HepG2 (cell line): ENCODE measurements around the gene MIDN. TPM values are rescaled to one million over a fixed set of nuclear protein-coding genes. Genes with fewer than 3 reads are reported as not detected.

Experiments
- ATAC-seq: fragments of 200-7000 bp; cut with Tn5 transposase; 3 replicates; pipeline ENCODE4 v1.9.1; 2020; ENCODE audit warnings: mild to moderate bottlenecking, moderate library complexity
- BruUV-seq: library from RNA; stranded (reverse); fragments of 400-500 nt; replicated peaks from 2 replicates; lab custom pipeline; 2021; lab: Mats Ljungman, UMichigan
- CTCF ChIA-PET: fragments of 300-600 bp; formaldehyde crosslinking; extraction: SDS; loops from one replicate; lab custom pipeline; 2021; ENCODE audit warnings: low total read pairs, inconsistent platforms, low intra/inter-chr PET ratio; lab: Yijun Ruan, JAX
- POLR2A ChIA-PET: fragments of 350-600 bp; sonication (Branson Sonifier 250); formaldehyde crosslinking; loops from one replicate; lab custom pipeline; 2020; ENCODE audit warnings: antibody characterized with exemption, inconsistent platforms; lab: Yijun Ruan, JAX
- DNase-seq: peaks from one replicate; pipeline ENCODE4 v3.0.0-alpha.2; 2015; ENCODE audit warnings: low spot score
- FAIRE-seq: peaks from 3 replicates; lab custom pipeline; 2011; peaks lifted over from hg19 to GRCh38; lab: Jason Lieb, UNC
- H2AFZ ChIP-seq: one replicate; pipeline ENCODE4 v1.6.1; 2011; ENCODE audit warnings: low read length, inconsistent platforms
- H3K27ac ChIP-seq: fragments of 300-600 bp; 3 replicates; pipeline ENCODE4 v1.8.0; 2011; ENCODE audit warnings: mixed run types, mild to moderate bottlenecking, mixed read lengths, low read length, inconsistent platforms; ENCODE audit not compliant: insufficient read depth; ENCODE audit errors: extremely low read length
- H3K27me3 ChIP-seq, 2 experiments: fragments of 200-600 bp in 1 of 2; 2 replicates in 1 of 2; 3 replicates in 1 of 2; pipeline versions ENCODE4 v1.6.0 to v1.8.0; 2011; ENCODE audit warnings: low read length in 2 of 2, mild to moderate bottlenecking in 2 of 2, moderate library complexity in 2 of 2, inconsistent platforms in 1 of 2; ENCODE audit not compliant: insufficient read depth in 2 of 2, control insufficient read depth in 1 of 2
- H3K36me3 ChIP-seq, 2 experiments: fragments of 200-600 bp in 1 of 2; replicated peaks in 1 of 2; 2 replicates in 1 of 2; 3 replicates in 1 of 2; pipeline versions ENCODE4 v1.5.1 to v1.8.0; 2011; ENCODE audit warnings: low read length in 2 of 2, inconsistent platforms in 1 of 2; ENCODE audit not compliant: insufficient read depth in 2 of 2, control insufficient read depth in 1 of 2
- H3K4me1 ChIP-seq: 2 replicates; pipeline ENCODE4 v1.5.1; 2012; ENCODE audit warnings: low read length, inconsistent platforms; ENCODE audit not compliant: insufficient read depth
- H3K4me2 ChIP-seq: 2 replicates; pipeline ENCODE4 v1.6.0; 2011; ENCODE audit warnings: low read depth, low read length, inconsistent platforms
- H3K4me3 ChIP-seq, 3 experiments: fragments of 200-600 bp in 1 of 3; sonication (generic), shearing (Covaris generic) in 1 of 3; replicated peaks in 1 of 3; 2 replicates each; pipeline ENCODE4 v1.5.1; 2011 to 2016; ENCODE audit warnings: low read length in 3 of 3, inconsistent platforms in 2 of 3, low read depth in 2 of 3, mild to moderate bottlenecking in 2 of 3, control low read depth in 1 of 3, mixed read lengths in 1 of 3; ENCODE audit not compliant: insufficient read depth in 1 of 3
- H3K79me2 ChIP-seq: one replicate; pipeline ENCODE4 v1.6.1; 2011; ENCODE audit warnings: low read length, inconsistent platforms; ENCODE audit not compliant: insufficient read depth
- H3K9ac ChIP-seq: 2 replicates; pipeline ENCODE4 v1.6.0; 2011; ENCODE audit warnings: mild to moderate bottlenecking, low read depth, low read length, inconsistent platforms; ENCODE audit not compliant: insufficient read depth
- H3K9me3 ChIP-seq: 2 replicates; pipeline ENCODE4 v1.5.1; 2012; ENCODE audit warnings: mild to moderate bottlenecking, low read length
- H4K20me1 ChIP-seq: 2 replicates; pipeline ENCODE4 v1.6.0; 2011; ENCODE audit warnings: inconsistent platforms, mild to moderate bottlenecking, low read length, moderate library complexity; ENCODE audit not compliant: insufficient read depth
- HOXA3 ChIP-seq: sonication (generic); formaldehyde crosslinking; IDR thresholded peaks from 2 replicates; pipeline ENCODE4 v1.5.0; 2020; ENCODE audit warnings: missing genetic modification reagents
- SOX5 ChIP-seq: IDR thresholded peaks from 2 replicates; pipeline ENCODE4 v1.6.1; 2016; ENCODE audit warnings: borderline replicate concordance
- SSRP1 ChIP-seq: IDR thresholded peaks from 2 replicates; pipeline ENCODE4 v1.6.1; 2016; ENCODE audit warnings: control low read depth
- ZBTB7A ChIP-seq: sonication (generic); formaldehyde crosslinking; IDR thresholded peaks from 2 replicates; pipeline ENCODE4 v1.8.0; 2022; ENCODE audit warnings: mild to moderate bottlenecking, missing genetic modification reagents
- WGBS: methylation state at CpG from one replicate; pipeline ENCODE4 v1.1.6; 2017; ENCODE audit warnings: low lambda C conversion rate; 5-methylcytosine and 5-hydroxymethylcytosine counted together
- in situ Hi-C: cut with HindIII; loops from 2 replicates; pipeline ENCODE4 v1.10.0; 2017; ENCODE audit warnings: low pct_unique_long_range_greater_than_20kb; ENCODE audit not compliant: extremely low pct_ligation_motif_present
- intact Hi-C: fragments of 100-400 bp; cut with micrococcal nuclease; formaldehyde crosslinking; loops from one replicate; pipeline ENCODE4 v1.10.0; 2022; ENCODE audit not compliant: unreplicated experiment
- polyA plus RNA-seq, 8 experiments: library from polyadenylated mRNA; depleted of rRNA in 3 of 8; stranded (reverse) in 7 of 8; unstranded in 1 of 8; fragments of >200 nt; fragmentation: Illumina TruSeq in 4 of 8; extraction: Trizol in 4 of 8; gene quantifications; 2 replicates each; pipeline versions ENCODE4 v1.2.1 to v1.2.3, GENCODE V29; 2011 to 2016; ENCODE audit warnings: low read depth in 4 of 8, missing spikeins in 1 of 8, mixed read lengths in 1 of 8; ENCODE audit not compliant: insufficient read depth in 1 of 8
- total RNA-seq, 5 experiments: library from RNA; depleted of rRNA; stranded (reverse); fragments of >200 nt; fragmentation: Illumina TruSeq; extraction: Trizol; gene quantifications; 2 replicates each; pipeline ENCODE4 v1.2.3, GENCODE V29; 2016; ENCODE audit warnings: low read depth in 1 of 5
- TF ChIP-seq, protein P1 (sequence below): sonication (generic); formaldehyde crosslinking; IDR thresholded peaks from 2 replicates; pipeline ENCODE4 v1.9.0; 2021; ENCODE audit warnings: missing genetic modification reagents, mild to moderate bottlenecking, borderline replicate concordance
- TF ChIP-seq, protein P2 (sequence below): sonication (generic); formaldehyde crosslinking; IDR thresholded peaks from 2 replicates; pipeline ENCODE4 v1.4.0; 2020; ENCODE audit warnings: mild to moderate bottlenecking, missing genetic modification reagents, borderline replicate concordance
- TF ChIP-seq, protein P3 (sequence below): IDR thresholded peaks from 2 replicates; pipeline ENCODE4 v1.6.1; 2016; ENCODE audit warnings: control low read depth
- TF ChIP-seq, protein P4 (sequence below): IDR thresholded peaks from 2 replicates; pipeline ENCODE4 v1.6.1; 2012; ENCODE audit warnings: low read length, improper control_type of control experiment

The MIDN gene
- total and polyA plus RNA-seq, 2 of the 13 experiments (the other 11 are each of a cell fraction or from before 2014, with no cell fraction given), result 8.4 to 18.0 TPM

DNA sequence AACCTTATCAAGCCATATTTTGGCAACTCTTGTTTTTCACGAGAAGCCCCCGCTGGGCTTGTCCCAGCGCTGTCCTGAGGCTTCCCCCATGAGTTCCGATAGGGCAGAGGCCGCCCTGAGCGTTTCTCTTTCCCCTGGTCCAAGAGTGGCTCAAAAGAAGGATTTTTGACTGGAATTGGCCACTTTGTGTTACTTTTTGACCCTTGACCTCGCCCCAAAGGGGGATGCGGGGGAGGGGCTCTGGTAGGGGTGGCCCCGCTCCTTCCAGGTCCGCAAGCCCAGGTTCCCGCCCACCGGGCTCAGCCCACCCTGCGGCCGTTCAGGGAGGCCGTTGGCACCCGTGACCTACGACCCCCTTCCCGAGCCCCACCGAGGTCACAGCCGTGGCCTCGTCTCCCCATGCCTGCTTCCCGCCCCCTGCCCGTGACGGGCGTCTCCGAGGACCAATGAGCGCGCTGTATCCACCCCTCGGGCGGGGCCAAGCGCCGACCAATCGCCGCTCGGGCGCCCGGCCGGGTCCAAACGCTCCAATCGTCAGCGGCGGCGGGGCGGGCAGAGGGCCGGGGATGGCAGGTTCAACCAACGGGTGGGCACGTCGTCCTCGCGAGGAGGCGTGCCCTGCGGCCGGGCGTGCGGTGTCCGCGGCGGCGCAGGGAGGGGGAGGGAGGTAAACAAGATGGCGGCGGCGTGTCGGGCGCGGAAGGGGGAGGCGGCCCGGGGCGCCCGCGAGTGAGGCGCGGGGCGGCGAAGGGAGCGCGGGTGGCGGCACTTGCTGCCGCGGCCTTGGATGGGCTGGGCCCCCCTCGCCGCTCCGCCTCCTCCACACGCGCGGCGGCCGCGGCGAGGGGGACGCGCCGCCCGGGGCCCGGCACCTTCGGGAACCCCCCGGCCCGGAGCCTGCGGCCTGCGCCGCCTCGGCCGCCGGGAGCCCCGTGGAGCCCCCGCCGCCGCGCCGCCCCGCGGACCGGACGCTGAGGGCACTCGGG lies 43.0 kb upstream of the MIDN start, which contains the start of gene STK11:
Gene STK11, plus strand, starts transcription at position 665 of the 986 bp plus-strand sequence. CDS start 1,136 bp downstream, outside the sequence.
- WGBS, result 17% methylated on average over 13 of the region's 114 CpGs
- peak; percentile 91 for DNase-seq
- in situ Hi-C loops, result no loop called here
- Histone ChIP-seq H3K4me3 (peak within 1 kb of the TSS; percentile 65 to 92 (median 81)), H3K9ac (peak within 1 kb of the TSS; percentile 82), H3K27me3 (no peaks in the 10 kb centered on the region; a peak in 1 of 5 replicates), H2AFZ (no peak within 1 kb of the TSS), H3K79me2 (peaks cover 40% of the 10 kb centered on the region), H3K27ac (peak within 1 kb of the TSS; percentile 87), H3K36me3 (peaks cover 5 to 7% of the 10 kb centered on the region in 2 experiments; a peak in 4 of 5 replicates), H4K20me1 (peaks cover 28% of the 10 kb centered on the region), H3K4me1 (peaks cover 62% of the 10 kb centered on the region), H3K9me3 (no peaks in the 10 kb centered on the region), H3K4me2 (peak within 1 kb of the TSS; percentile 87)
- BruUV-seq, result no TSS peak
- FAIRE-seq, result peak; percentile 76
- ChIA-PET POLR2A (interaction anchor here (2.3 kb wide), 1 partner anchor 92 kb away, joined by 11 read pairs; no protein-coding TSS in a partner anchor), CTCF (no interaction called here)
- ATAC-seq, result peak; percentile 90
- intact Hi-C loops, result no loop called here
- TF ChIP-seq, protein P1, sequence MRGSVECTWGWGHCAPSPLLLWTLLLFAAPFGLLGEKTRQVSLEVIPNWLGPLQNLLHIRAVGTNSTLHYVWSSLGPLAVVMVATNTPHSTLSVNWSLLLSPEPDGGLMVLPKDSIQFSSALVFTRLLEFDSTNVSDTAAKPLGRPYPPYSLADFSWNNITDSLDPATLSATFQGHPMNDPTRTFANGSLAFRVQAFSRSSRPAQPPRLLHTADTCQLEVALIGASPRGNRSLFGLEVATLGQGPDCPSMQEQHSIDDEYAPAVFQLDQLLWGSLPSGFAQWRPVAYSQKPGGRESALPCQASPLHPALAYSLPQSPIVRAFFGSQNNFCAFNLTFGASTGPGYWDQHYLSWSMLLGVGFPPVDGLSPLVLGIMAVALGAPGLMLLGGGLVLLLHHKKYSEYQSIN, result no peak
- TF ChIP-seq, protein P2, sequence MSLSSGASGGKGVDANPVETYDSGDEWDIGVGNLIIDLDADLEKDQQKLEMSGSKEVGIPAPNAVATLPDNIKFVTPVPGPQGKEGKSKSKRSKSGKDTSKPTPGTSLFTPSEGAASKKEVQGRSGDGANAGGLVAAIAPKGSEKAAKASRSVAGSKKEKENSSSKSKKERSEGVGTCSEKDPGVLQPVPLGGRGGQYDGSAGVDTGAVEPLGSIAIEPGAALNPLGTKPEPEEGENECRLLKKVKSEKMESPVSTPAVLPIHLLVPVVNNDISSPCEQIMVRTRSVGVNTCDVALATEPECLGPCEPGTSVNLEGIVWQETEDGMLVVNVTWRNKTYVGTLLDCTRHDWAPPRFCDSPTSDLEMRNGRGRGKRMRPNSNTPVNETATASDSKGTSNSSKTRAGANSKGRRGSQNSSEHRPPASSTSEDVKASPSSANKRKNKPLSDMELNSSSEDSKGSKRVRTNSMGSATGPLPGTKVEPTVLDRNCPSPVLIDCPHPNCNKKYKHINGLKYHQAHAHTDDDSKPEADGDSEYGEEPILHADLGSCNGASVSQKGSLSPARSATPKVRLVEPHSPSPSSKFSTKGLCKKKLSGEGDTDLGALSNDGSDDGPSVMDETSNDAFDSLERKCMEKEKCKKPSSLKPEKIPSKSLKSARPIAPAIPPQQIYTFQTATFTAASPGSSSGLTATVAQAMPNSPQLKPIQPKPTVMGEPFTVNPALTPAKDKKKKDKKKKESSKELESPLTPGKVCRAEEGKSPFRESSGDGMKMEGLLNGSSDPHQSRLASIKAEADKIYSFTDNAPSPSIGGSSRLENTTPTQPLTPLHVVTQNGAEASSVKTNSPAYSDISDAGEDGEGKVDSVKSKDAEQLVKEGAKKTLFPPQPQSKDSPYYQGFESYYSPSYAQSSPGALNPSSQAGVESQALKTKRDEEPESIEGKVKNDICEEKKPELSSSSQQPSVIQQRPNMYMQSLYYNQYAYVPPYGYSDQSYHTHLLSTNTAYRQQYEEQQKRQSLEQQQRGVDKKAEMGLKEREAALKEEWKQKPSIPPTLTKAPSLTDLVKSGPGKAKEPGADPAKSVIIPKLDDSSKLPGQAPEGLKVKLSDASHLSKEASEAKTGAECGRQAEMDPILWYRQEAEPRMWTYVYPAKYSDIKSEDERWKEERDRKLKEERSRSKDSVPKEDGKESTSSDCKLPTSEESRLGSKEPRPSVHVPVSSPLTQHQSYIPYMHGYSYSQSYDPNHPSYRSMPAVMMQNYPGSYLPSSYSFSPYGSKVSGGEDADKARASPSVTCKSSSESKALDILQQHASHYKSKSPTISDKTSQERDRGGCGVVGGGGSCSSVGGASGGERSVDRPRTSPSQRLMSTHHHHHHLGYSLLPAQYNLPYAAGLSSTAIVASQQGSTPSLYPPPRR (CRISPR knock-in tag), result peak; percentile 51; the same call in 1 of the 2 replicates
- peak; percentile 45; the same call in 1 of the 2 replicates for TF ChIP-seq SOX5 (CRISPR knock-in tag)
- peak; percentile 82 for TF ChIP-seq HOXA3 (CRISPR knock-in tag)
- peak; percentile 82 for TF ChIP-seq ZBTB7A
- TF ChIP-seq, protein P3, sequence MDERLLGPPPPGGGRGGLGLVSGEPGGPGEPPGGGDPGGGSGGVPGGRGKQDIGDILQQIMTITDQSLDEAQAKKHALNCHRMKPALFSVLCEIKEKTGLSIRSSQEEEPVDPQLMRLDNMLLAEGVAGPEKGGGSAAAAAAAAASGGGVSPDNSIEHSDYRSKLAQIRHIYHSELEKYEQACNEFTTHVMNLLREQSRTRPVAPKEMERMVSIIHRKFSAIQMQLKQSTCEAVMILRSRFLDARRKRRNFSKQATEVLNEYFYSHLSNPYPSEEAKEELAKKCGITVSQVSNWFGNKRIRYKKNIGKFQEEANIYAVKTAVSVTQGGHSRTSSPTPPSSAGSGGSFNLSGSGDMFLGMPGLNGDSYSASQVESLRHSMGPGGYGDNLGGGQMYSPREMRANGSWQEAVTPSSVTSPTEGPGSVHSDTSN (CRISPR knock-in tag), result peak; percentile 95
- 0 out of 2 replicates have a peak, but pooled peaks have one; percentile 37 for TF ChIP-seq SSRP1 (CRISPR knock-in tag)
- TF ChIP-seq, protein P4, sequence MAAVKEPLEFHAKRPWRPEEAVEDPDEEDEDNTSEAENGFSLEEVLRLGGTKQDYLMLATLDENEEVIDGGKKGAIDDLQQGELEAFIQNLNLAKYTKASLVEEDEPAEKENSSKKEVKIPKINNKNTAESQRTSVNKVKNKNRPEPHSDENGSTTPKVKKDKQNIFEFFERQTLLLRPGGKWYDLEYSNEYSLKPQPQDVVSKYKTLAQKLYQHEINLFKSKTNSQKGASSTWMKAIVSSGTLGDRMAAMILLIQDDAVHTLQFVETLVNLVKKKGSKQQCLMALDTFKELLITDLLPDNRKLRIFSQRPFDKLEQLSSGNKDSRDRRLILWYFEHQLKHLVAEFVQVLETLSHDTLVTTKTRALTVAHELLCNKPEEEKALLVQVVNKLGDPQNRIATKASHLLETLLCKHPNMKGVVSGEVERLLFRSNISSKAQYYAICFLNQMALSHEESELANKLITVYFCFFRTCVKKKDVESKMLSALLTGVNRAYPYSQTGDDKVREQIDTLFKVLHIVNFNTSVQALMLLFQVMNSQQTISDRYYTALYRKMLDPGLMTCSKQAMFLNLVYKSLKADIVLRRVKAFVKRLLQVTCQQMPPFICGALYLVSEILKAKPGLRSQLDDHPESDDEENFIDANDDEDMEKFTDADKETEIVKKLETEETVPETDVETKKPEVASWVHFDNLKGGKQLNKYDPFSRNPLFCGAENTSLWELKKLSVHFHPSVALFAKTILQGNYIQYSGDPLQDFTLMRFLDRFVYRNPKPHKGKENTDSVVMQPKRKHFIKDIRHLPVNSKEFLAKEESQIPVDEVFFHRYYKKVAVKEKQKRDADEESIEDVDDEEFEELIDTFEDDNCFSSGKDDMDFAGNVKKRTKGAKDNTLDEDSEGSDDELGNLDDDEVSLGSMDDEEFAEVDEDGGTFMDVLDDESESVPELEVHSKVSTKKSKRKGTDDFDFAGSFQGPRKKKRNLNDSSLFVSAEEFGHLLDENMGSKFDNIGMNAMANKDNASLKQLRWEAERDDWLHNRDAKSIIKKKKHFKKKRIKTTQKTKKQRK, result peak; percentile 36; the same call in 1 of the 2 replicates
